Measurements from ENCODE around the gene CLOCK. TPM values are rescaled to one million over a fixed set of nuclear protein-coding genes. Genes with fewer than 3 reads are reported as not detected.

Gene CLOCK
- total and polyA plus RNA-seq, 9 of the 15 experiments (the other 6 are each of a cell fraction or from before 2014, with no cell fraction given) = 3.7 to 14.4 (median 9.4) TPM

GRCh38 chr4:55546756-55547465 lies at the start of gene CLOCK (continued):
- TF ChIP-seq ZNF134 (CRISPR knock-in tag; conservative IDR thresholded peaks at IDR 0.05) = no peak
- TF ChIP-seq ERF (CRISPR knock-in tag; IDR thresholded peaks at IDR 0.05) = 0 out of 2 replicates have a peak, but pooled peaks have one; percentile 46
- 0 out of 2 replicates have a peak, but pooled peaks have one; percentile 41 for TF ChIP-seq BCOR (IDR thresholded peaks at IDR 0.05)
- no peak for TF ChIP-seq KDM2B (CRISPR knock-in tag; IDR thresholded peaks at IDR 0.05)
- no peak for TF ChIP-seq PCBP2 (IDR thresholded peaks at IDR 0.05; ENCODE audit: low read depth, low read length, poor library complexity, severe bottlenecking)
- TF ChIP-seq TBP (optimal IDR thresholded peaks at IDR 0.05; ENCODE audit: low read depth, low read length) = peak; percentile 79
- TF ChIP-seq FOXA3 (CRISPR knock-in tag; conservative IDR thresholded peaks at IDR 0.05 in 1 of 2, IDR thresholded peaks at IDR 0.05 in 1 of 2) = 0 out of 4 replicates have a peak, but pooled peaks of 1 of the 2 experiments have one; percentile 28
- TF ChIP-seq, protein P1, sequence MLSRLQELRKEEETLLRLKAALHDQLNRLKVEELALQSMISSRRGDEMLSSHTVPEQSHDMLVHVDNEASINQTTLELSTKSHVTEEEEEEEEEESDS (CRISPR knock-in tag; IDR thresholded peaks at IDR 0.05) = no peak

DNA sequence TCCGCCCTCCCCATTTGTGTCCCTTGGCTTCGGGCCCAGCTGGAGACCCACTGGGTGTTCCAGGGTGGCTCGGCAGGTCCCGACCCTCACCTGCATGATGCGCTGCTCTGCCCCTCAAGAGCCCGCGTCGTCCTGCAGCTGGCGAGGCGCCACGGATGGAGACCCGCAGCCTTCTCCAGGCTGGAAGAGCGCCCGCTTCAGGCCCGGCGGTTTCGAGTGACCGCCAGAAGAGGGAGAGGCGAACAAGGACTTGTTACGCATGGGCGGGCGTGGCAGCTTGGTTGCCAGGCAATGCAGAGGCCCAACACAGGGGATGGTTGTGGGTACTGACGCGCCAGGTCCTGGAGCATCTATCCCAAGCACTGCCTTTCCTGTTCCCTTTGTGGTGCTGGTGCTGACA lies 45.3 kb upstream of the CLOCK start, which contains the start of gene PDCL2:
Gene PDCL2 (minus strand): TSS at position 232 of the 400 bp plus-strand sequence. CDS start 136 bp downstream, at position 96.
- in situ Hi-C loops (cut with MboI) = no loop called here
- Histone ChIP-seq H3K4me3 (no peak within 1 kb of the TSS), H3K4me1 (replicated peaks in 1 of 2; ENCODE audit: control insufficient read depth in 2 of 2, insufficient read depth in 2 of 2, low read length in 2 of 2) (peaks cover 0 to 5% of the 10 kb centered on the region in 2 experiments; a peak in 3 of 5 replicates), H4K20me1 (replicated peaks; ENCODE audit: control insufficient read depth, insufficient read depth, low read length) (no peaks in the 10 kb centered on the region), H3K36me3 (ENCODE audit: control insufficient read depth, insufficient read depth, low read length) (peaks cover 22% of the 10 kb centered on the region; the same call in 1 of the 3 replicates), H3K27ac (ENCODE audit: extremely low read depth, low read depth, low read length) (no peak within 1 kb of the TSS), H3K9me3 (replicated peaks; ENCODE audit: control insufficient read depth, insufficient read depth, low read depth, low read length) (no peaks in the 10 kb centered on the region), H3K27me3 (ENCODE audit: control insufficient read depth in 2 of 2, insufficient read depth in 2 of 2, low read length in 2 of 2) (no peaks in the 10 kb centered on the region), H3K79me2 (ENCODE audit: control insufficient read depth, insufficient read depth, low read length) (no peaks in the 10 kb centered on the region), H3K4me2 (ENCODE audit: insufficient read depth, low read length) (no peak within 1 kb of the TSS), H2AFZ (ENCODE audit: low read depth, low read length) (no peak within 1 kb of the TSS), H3K9me1 (ENCODE audit: control insufficient read depth, insufficient read depth, low read length) (no peaks in the 10 kb centered on the region), H3K9ac (ENCODE audit: insufficient read depth in 1 of 2, low read depth in 2 of 2, low read length in 2 of 2) (no peak within 1 kb of the TSS)
- FAIRE-seq (no peak), DNase-seq (ENCODE audit: extremely low read depth in 1 of 4, low spot score in 3 of 4) (peak in 1 of 4 experiments; percentile 14), ATAC-seq (peak; percentile 52)
- CTCF ChIA-PET (ENCODE audit: low intra/inter-chr PET ratio) = no interaction called here
- POLR2A ChIA-PET = no interaction called here
- intact Hi-C loops (cut with micrococcal nuclease) = no loop called here
- WGBS (ENCODE audit: insufficient coverage, low coverage, missing lambda C conversion rate) = 93% methylated on average over 13 of the region's 24 CpGs
- no TSS peak for BruUV-seq (replicated peaks)
- TF ChIP-seq FIP1L1 (IDR thresholded peaks at IDR 0.05; ENCODE audit: low read depth, low read length, poor library complexity, severe bottlenecking) (peak; percentile 82), ZNF143 (CRISPR knock-in tag; IDR thresholded peaks at IDR 0.05) (peak; percentile 42; the same call in 1 of the 2 replicates), NFIC (IDR thresholded peaks at IDR 0.05) (peak; percentile 52), POLR2G (IDR thresholded peaks at IDR 0.05; ENCODE audit: low read depth, low read length) (peak; percentile 86)
- TF ChIP-seq, protein P2, sequence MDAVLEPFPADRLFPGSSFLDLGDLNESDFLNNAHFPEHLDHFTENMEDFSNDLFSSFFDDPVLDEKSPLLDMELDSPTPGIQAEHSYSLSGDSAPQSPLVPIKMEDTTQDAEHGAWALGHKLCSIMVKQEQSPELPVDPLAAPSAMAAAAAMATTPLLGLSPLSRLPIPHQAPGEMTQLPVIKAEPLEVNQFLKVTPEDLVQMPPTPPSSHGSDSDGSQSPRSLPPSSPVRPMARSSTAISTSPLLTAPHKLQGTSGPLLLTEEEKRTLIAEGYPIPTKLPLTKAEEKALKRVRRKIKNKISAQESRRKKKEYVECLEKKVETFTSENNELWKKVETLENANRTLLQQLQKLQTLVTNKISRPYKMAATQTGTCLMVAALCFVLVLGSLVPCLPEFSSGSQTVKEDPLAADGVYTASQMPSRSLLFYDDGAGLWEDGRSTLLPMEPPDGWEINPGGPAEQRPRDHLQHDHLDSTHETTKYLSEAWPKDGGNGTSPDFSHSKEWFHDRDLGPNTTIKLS (IDR thresholded peaks at IDR 0.05; ENCODE audit: borderline replicate concordance, low read depth) = no peak
- TF ChIP-seq, protein P3, sequence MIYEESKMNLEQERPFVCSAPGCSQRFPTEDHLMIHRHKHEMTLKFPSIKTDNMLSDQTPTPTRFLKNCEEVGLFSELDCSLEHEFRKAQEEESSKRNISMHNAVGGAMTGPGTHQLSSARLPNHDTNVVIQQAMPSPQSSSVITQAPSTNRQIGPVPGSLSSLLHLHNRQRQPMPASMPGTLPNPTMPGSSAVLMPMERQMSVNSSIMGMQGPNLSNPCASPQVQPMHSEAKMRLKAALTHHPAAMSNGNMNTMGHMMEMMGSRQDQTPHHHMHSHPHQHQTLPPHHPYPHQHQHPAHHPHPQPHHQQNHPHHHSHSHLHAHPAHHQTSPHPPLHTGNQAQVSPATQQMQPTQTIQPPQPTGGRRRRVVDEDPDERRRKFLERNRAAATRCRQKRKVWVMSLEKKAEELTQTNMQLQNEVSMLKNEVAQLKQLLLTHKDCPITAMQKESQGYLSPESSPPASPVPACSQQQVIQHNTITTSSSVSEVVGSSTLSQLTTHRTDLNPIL (CRISPR knock-in tag; IDR thresholded peaks at IDR 0.05) = no peak
- TF ChIP-seq, protein P4, sequence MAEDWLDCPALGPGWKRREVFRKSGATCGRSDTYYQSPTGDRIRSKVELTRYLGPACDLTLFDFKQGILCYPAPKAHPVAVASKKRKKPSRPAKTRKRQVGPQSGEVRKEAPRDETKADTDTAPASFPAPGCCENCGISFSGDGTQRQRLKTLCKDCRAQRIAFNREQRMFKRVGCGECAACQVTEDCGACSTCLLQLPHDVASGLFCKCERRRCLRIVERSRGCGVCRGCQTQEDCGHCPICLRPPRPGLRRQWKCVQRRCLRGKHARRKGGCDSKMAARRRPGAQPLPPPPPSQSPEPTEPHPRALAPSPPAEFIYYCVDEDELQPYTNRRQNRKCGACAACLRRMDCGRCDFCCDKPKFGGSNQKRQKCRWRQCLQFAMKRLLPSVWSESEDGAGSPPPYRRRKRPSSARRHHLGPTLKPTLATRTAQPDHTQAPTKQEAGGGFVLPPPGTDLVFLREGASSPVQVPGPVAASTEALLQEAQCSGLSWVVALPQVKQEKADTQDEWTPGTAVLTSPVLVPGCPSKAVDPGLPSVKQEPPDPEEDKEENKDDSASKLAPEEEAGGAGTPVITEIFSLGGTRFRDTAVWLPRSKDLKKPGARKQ (CRISPR knock-in tag; IDR thresholded peaks at IDR 0.05) = no peak

All from K562 (cell line).